PC-9 (cell line): ENCODE data around the gene AUTS2.

Experiments used
- EZH2 ChIP-seq: fragments of 200-600 bp; sonication (generic); IDR thresholded peaks from 2 replicates; pipeline ENCODE4 v1.8.0; 2017; ENCODE audit warnings: antibody characterized with exemption, low read depth
- TF ChIP-seq, protein P1 (sequence below): fragments of 200-600 bp; sonication (generic); conservative IDR thresholded peaks from 2 replicates; pipeline ENCODE4 v1.6.1; 2017; ENCODE audit warnings: mixed run types, antibody characterized with exemption, mild to moderate bottlenecking, moderate library complexity

DNA sequence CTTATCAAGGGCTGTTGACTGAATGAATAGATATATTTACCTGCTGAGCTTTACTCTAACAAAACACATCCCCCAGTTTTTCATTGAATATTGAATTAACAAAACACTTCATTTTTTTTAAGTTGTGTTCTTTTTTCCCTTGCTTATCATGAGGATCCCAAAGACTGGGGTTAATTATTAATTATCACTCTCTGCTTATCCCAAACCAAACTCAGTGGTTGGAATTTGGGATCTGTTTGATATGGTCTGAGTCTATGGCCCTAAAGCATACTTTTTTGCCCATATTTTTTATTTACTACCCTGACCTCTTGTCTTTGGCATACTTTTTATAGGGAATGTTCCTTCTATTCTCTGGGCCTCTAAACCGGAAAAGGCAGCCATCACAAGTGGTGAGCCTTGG lies 836.5 kb downstream of the AUTS2 start:
- TF ChIP-seq, protein P1, sequence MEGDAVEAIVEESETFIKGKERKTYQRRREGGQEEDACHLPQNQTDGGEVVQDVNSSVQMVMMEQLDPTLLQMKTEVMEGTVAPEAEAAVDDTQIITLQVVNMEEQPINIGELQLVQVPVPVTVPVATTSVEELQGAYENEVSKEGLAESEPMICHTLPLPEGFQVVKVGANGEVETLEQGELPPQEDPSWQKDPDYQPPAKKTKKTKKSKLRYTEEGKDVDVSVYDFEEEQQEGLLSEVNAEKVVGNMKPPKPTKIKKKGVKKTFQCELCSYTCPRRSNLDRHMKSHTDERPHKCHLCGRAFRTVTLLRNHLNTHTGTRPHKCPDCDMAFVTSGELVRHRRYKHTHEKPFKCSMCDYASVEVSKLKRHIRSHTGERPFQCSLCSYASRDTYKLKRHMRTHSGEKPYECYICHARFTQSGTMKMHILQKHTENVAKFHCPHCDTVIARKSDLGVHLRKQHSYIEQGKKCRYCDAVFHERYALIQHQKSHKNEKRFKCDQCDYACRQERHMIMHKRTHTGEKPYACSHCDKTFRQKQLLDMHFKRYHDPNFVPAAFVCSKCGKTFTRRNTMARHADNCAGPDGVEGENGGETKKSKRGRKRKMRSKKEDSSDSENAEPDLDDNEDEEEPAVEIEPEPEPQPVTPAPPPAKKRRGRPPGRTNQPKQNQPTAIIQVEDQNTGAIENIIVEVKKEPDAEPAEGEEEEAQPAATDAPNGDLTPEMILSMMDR, result no peak
- no peak for TF ChIP-seq EZH2
